ENCODE measurements around the gene CD8B2. TPM values are rescaled to one million over a fixed set of nuclear protein-coding genes. Genes with fewer than 3 reads are reported as not detected.

CD8B2 gene
- total and polyA plus RNA-seq, 2 of the 13 experiments (the other 11 are each of a cell fraction or from before 2014, with no cell fraction given): not detected

- TF ChIP-seq ATRX (CRISPR knock-in tag; IDR thresholded peaks at IDR 0.05; ENCODE audit: borderline replicate concordance) (no peak), PHF21A (CRISPR knock-in tag; IDR thresholded peaks at IDR 0.05) (peak; percentile 61; the same call in 1 of the 2 replicates), SALL1 (CRISPR knock-in tag; IDR thresholded peaks at IDR 0.05) (peak; percentile 43), ZFX (CRISPR knock-in tag; IDR thresholded peaks at IDR 0.05; ENCODE audit: low read depth) (peak; percentile 34; the same call in 1 of the 2 replicates), SMYD3 (CRISPR knock-in tag; IDR thresholded peaks at IDR 0.05) (no peak), SPEN (CRISPR knock-in tag; IDR thresholded peaks at IDR 0.05; ENCODE audit: low read depth) (0 out of 2 replicates have a peak, but pooled peaks have one; percentile 20), ZNF292 (CRISPR knock-in tag; IDR thresholded peaks at IDR 0.05; ENCODE audit: borderline replicate concordance, low read depth) (peak; percentile 20; the same call in 1 of the 2 replicates), YEATS2 (CRISPR knock-in tag; IDR thresholded peaks at IDR 0.05; ENCODE audit: borderline replicate concordance) (no peak), SP4 (CRISPR knock-in tag; IDR thresholded peaks at IDR 0.05) (0 out of 2 replicates have a peak, but pooled peaks have one; percentile 9), ETV5 (CRISPR knock-in tag; IDR thresholded peaks at IDR 0.05; ENCODE audit: borderline replicate concordance) (peak; percentile 65; the same call in 1 of the 2 replicates), NR2C2 (CRISPR knock-in tag; IDR thresholded peaks at IDR 0.05; ENCODE audit: borderline replicate concordance) (peak; percentile 70), RXRB (CRISPR knock-in tag; IDR thresholded peaks at IDR 0.05; ENCODE audit: borderline replicate concordance) (peak; percentile 9; the same call in 1 of the 2 replicates), MNT (IDR thresholded peaks at IDR 0.05) (no peak), MLLT10 (CRISPR knock-in tag; IDR thresholded peaks at IDR 0.05) (no peak)
Measured at GRCh38 chr2:106551417-106552130, 64.4 kb downstream of the CD8B2 start (continued).
